OCI-LY1 (cell line): Measurements from ENCODE around the gene ACACA.
A peak's percentile ranks its signal among the peaks of the same experiment; 100 is the strongest.

Experiments
- H2AFZ ChIP-seq: fragments of 200-600 bp; sonication (generic), shearing (Covaris generic); 2 replicates; pipeline ENCODE4 v1.6.0; 2014; ENCODE audit warnings: antibody characterized with exemption, mild to moderate bottlenecking, low read length
- H3F3A ChIP-seq: fragments of 200-600 bp; sonication (generic), shearing (Covaris generic); 2 replicates; pipeline ENCODE4 v1.6.0; 2014; ENCODE audit warnings: mild to moderate bottlenecking, antibody characterized with exemption, low read length, moderate library complexity; ENCODE audit not compliant: insufficient read depth
- H3K27ac ChIP-seq: fragments of 200-600 bp; sonication (generic); 2 replicates; pipeline ENCODE4 v1.5.1; 2014; ENCODE audit warnings: low read length, mixed run types, mild to moderate bottlenecking, low read depth; ENCODE audit not compliant: poor library complexity, severe bottlenecking
- H3K27me3 ChIP-seq: fragments of 200-600 bp; sonication (generic); 2 replicates; pipeline ENCODE4 v1.6.0; 2014; ENCODE audit warnings: antibody characterized with exemption, mild to moderate bottlenecking, low read length, moderate library complexity; ENCODE audit not compliant: insufficient read depth
- H3K36me3 ChIP-seq: fragments of 200-600 bp; sonication (generic); 2 replicates; pipeline ENCODE4 v1.6.1; 2014; ENCODE audit warnings: mild to moderate bottlenecking, antibody characterized with exemption, low read length, moderate library complexity, mixed read lengths; ENCODE audit not compliant: insufficient read depth
- H3K4me1 ChIP-seq: fragments of 200-600 bp; sonication (generic); 2 replicates; pipeline ENCODE4 v1.5.1; 2014; ENCODE audit warnings: mild to moderate bottlenecking, low read length, moderate library complexity; ENCODE audit not compliant: insufficient read depth, severe bottlenecking
- H3K4me2 ChIP-seq: fragments of 200-600 bp; sonication (generic), shearing (Covaris generic); 2 replicates; pipeline ENCODE4 v1.6.1; 2014; ENCODE audit warnings: low read length
- H3K4me3 ChIP-seq: fragments of 200-600 bp; sonication (generic); 2 replicates; pipeline ENCODE4 v1.5.1; 2014; ENCODE audit warnings: low read length, low read depth, mild to moderate bottlenecking, mixed read lengths; ENCODE audit not compliant: poor library complexity, severe bottlenecking
- H3K79me2 ChIP-seq: fragments of 200-600 bp; shearing (Covaris generic); 2 replicates; pipeline ENCODE4 v1.6.1; 2016; ENCODE audit warnings: mixed run types, low read length, mixed read lengths; ENCODE audit not compliant: insufficient read depth
- H3K9ac ChIP-seq: fragments of 200-600 bp; sonication (generic), shearing (Covaris generic); 2 replicates; pipeline ENCODE4 v1.6.1; 2014; ENCODE audit warnings: mild to moderate bottlenecking, low read length, mixed read lengths
- H3K9me2 ChIP-seq: fragments of 200-600 bp; sonication (generic), shearing (Covaris generic); 2 replicates; pipeline ENCODE4 v1.6.1; 2014; ENCODE audit warnings: low read depth, mild to moderate bottlenecking, low read length, mixed read lengths
- H3K9me3 ChIP-seq: fragments of 200-600 bp; shearing (Covaris generic); 2 replicates; pipeline ENCODE4 v1.6.1; 2014; ENCODE audit warnings: low read length, mixed read lengths
- H4K20me1 ChIP-seq: fragments of 200-600 bp; sonication (generic), shearing (Covaris generic); 2 replicates; pipeline ENCODE4 v1.6.0; 2016; ENCODE audit warnings: mild to moderate bottlenecking, low read length; ENCODE audit not compliant: insufficient read depth
- CTCF ChIP-seq: fragments of 200-600 bp; sonication (generic), shearing (Covaris generic); IDR thresholded peaks from 2 replicates; pipeline ENCODE4 v1.5.1; 2017; ENCODE audit warnings: mild to moderate bottlenecking, antibody characterized with exemption, low read length, moderate library complexity, mixed read lengths
- EZH2 ChIP-seq: fragments of 200-600 bp; sonication (generic), shearing (Covaris generic); IDR thresholded peaks from 2 replicates; pipeline ENCODE4 v1.8.0; 2017; ENCODE audit warnings: borderline replicate concordance, mixed run types, mild to moderate bottlenecking, antibody characterized with exemption, low read length, moderate library complexity, mixed read lengths

Gene ACACA

GRCh38 chr17:37220607-37220953, 186.1 kb downstream of the ACACA start:
- H3K27ac ChIP-seq = no peak overlapping the region
- H3K27me3 ChIP-seq = no peaks in the 10 kb centered on the region
- H3K4me1 ChIP-seq = peaks cover 4% of the 10 kb centered on the region
- no peaks in the 10 kb centered on the region for H3K79me2 ChIP-seq
- TF ChIP-seq CTCF = peak; percentile 45
- no peak for TF ChIP-seq EZH2
- no peak overlapping the region for H3K9ac ChIP-seq
- no peaks in the 10 kb centered on the region for H4K20me1 ChIP-seq
- no peaks in the 10 kb centered on the region for H3K9me3 ChIP-seq
- H3K4me2 ChIP-seq = no peak overlapping the region
- no peaks in the 10 kb centered on the region for H3K9me2 ChIP-seq
- no peak overlapping the region for H3K4me3 ChIP-seq
- no peak overlapping the region for H2AFZ ChIP-seq
- 0 out of 2 replicates have a peak, but pooled peaks cover 4% of the 10 kb centered on the region for H3F3A ChIP-seq
- H3K36me3 ChIP-seq = peaks cover 68% of the 10 kb centered on the region

GRCh38 chr17:37219876-37220606, 186.6 kb downstream of the ACACA start:
- Histone ChIP-seq H3K9me3 (no peaks in the 10 kb centered on the region), H3K79me2 (no peaks in the 10 kb centered on the region), H3K4me3 (no peak overlapping the region), H3K27ac (no peak overlapping the region), H3F3A (0 out of 2 replicates have a peak, but pooled peaks cover 4% of the 10 kb centered on the region), H4K20me1 (no peaks in the 10 kb centered on the region), H3K27me3 (no peaks in the 10 kb centered on the region), H3K9me2 (no peaks in the 10 kb centered on the region), H3K4me1 (peaks cover 4% of the 10 kb centered on the region), H2AFZ (no peak overlapping the region), H3K36me3 (peaks cover 65% of the 10 kb centered on the region), H3K4me2 (no peak overlapping the region), H3K9ac (no peak overlapping the region)
- TF ChIP-seq EZH2 = no peak
- no peak for TF ChIP-seq CTCF

- peaks cover 75% of the 10 kb centered on the region; the same call in 1 of the 2 replicates for H3K36me3 ChIP-seq
- no peak overlapping the region for H3K4me3 ChIP-seq
- H3K4me1 ChIP-seq = peaks cover 4% of the 10 kb centered on the region
- H3K27me3 ChIP-seq = no peaks in the 10 kb centered on the region
- no peak overlapping the region for H2AFZ ChIP-seq
- no peak overlapping the region for H3K4me2 ChIP-seq
- no peaks in the 10 kb centered on the region for H3K9me3 ChIP-seq
- no peak overlapping the region for H3K9ac ChIP-seq
- H3K9me2 ChIP-seq = no peaks in the 10 kb centered on the region
- no peaks in the 10 kb centered on the region for H4K20me1 ChIP-seq
- TF ChIP-seq EZH2 (no peak), CTCF (no peak)
- H3F3A ChIP-seq = 0 out of 2 replicates have a peak, but pooled peaks cover 4% of the 10 kb centered on the region
- H3K79me2 ChIP-seq = no peaks in the 10 kb centered on the region
- no peak overlapping the region for H3K27ac ChIP-seq
These were observed 187.8 kb downstream of the ACACA start for GRCh38 chr17:37218849-37219248.
